HEK293 (cell line): ENCODE results near the gene TNFRSF18.

Experiments used
- CTCF ChIA-PET: fragments of 350-600 bp; formaldehyde crosslinking; extraction: SDS; loops from one replicate; lab custom pipeline; 2021; ENCODE audit warnings: antibody characterized with exemption; lab: Yijun Ruan, JAX
- POLR2A ChIA-PET: fragments of 300-600 bp; formaldehyde crosslinking; extraction: SDS; loops from one replicate; lab custom pipeline; 2020; ENCODE audit warnings: antibody characterized with exemption, inconsistent platforms; lab: Yijun Ruan, JAX
- H3K27ac ChIP-seq: fragments of 200-500 bp; sonication (Bioruptor generic); 2 replicates; pipeline ENCODE4 v1.5.1; 2014; ENCODE audit warnings: low read depth, low read length, control low read depth, inconsistent platforms; ENCODE audit errors: extremely low read depth
- H3K36me3 ChIP-seq, 2 experiments: fragments of 200-500 bp in 1 of 2; sonication (Bioruptor generic) in 1 of 2; 1 replicate in 1 of 2; 2 replicates in 1 of 2; pipeline ENCODE4 v1.5.1; 2014 to 2017; ENCODE audit warnings: inconsistent platforms in 2 of 2, low read length in 2 of 2; ENCODE audit not compliant: control insufficient read depth in 2 of 2, insufficient read depth in 1 of 2
- H3K4me1 ChIP-seq: fragments of 200-500 bp; sonication (Bioruptor generic); 2 replicates; pipeline ENCODE4 v1.5.1; 2014; ENCODE audit warnings: mild to moderate bottlenecking, low read length, inconsistent platforms; ENCODE audit not compliant: control insufficient read depth, insufficient read depth
- H3K4me3 ChIP-seq: 2 replicates; pipeline ENCODE4 v1.5.1; 2011; ENCODE audit warnings: low read depth, mild to moderate bottlenecking, control low read depth, low read length, moderate library complexity
- H3K9me3 ChIP-seq: fragments of 200-500 bp; sonication (Bioruptor generic); 2 replicates; pipeline ENCODE4 v1.5.1; 2014; ENCODE audit warnings: low read depth, low read length, inconsistent platforms; ENCODE audit not compliant: control insufficient read depth, insufficient read depth
- EGR2 ChIP-seq: fragments of 450-650 bp; formaldehyde crosslinking; IDR thresholded peaks from 2 replicates; pipeline ENCODE4 v1.5.1; 2016; ENCODE audit warnings: low read depth, missing biosample characterization, missing genetic modification characterization
- GFI1B ChIP-seq: fragments of 450-650 bp; formaldehyde crosslinking; IDR thresholded peaks from 2 replicates; pipeline ENCODE4 v1.5.1; 2016; ENCODE audit warnings: missing biosample characterization, missing genetic modification characterization
- RBAK ChIP-seq: fragments of 450-650 bp; formaldehyde crosslinking; IDR thresholded peaks from 2 replicates; pipeline ENCODE4 v1.5.1; 2016; ENCODE audit warnings: missing biosample characterization, missing genetic modification characterization
- TCF7L2 ChIP-seq: IDR thresholded peaks from 2 replicates; pipeline ENCODE4 v1.6.1; 2011; ENCODE audit warnings: low read depth, mild to moderate bottlenecking, inconsistent platforms, low read length, moderate library complexity, borderline replicate concordance
- ZNF416 ChIP-seq: fragments of 450-650 bp; formaldehyde crosslinking; IDR thresholded peaks from 2 replicates; pipeline ENCODE4 v1.5.1; 2016; ENCODE audit warnings: missing biosample characterization, missing genetic modification characterization
- ZNF521 ChIP-seq: fragments of 450-650 bp; formaldehyde crosslinking; IDR thresholded peaks from 2 replicates; pipeline ENCODE4 v1.5.1; 2017; ENCODE audit warnings: missing biosample characterization, mild to moderate bottlenecking, missing genetic modification characterization
- ZXDB ChIP-seq: fragments of 450-650 bp; formaldehyde crosslinking; IDR thresholded peaks from 2 replicates; pipeline ENCODE4 v1.5.1; 2016; ENCODE audit warnings: missing biosample characterization, missing genetic modification characterization
- TF ChIP-seq, protein P1 (sequence below): fragments of 450-650 bp; formaldehyde crosslinking; IDR thresholded peaks from 2 replicates; pipeline ENCODE4 v1.5.1; 2017; ENCODE audit warnings: missing biosample characterization, missing genetic modification characterization
- TF ChIP-seq, protein P2 (sequence below): fragments of 450-650 bp; IDR thresholded peaks from 2 replicates; pipeline ENCODE4 v1.5.1; 2018; ENCODE audit warnings: missing biosample characterization, missing genetic modification characterization
- TF ChIP-seq, protein P3 (sequence below): fragments of 450-650 bp; formaldehyde crosslinking; IDR thresholded peaks from 2 replicates; pipeline ENCODE4 v1.5.1; 2016; ENCODE audit warnings: missing biosample characterization, missing genetic modification characterization
- TF ChIP-seq, protein P4 (sequence below): fragments of 450-650 bp; formaldehyde crosslinking; IDR thresholded peaks from 2 replicates; pipeline ENCODE4 v1.5.1; 2016; ENCODE audit warnings: missing biosample characterization, missing genetic modification characterization, low read depth
- TF ChIP-seq, protein P5 (sequence below): fragments of 450-650 bp; formaldehyde crosslinking; IDR thresholded peaks from 2 replicates; pipeline ENCODE4 v1.5.1; 2016; ENCODE audit warnings: missing biosample characterization, missing genetic modification characterization

TNFRSF18 gene

DNA sequence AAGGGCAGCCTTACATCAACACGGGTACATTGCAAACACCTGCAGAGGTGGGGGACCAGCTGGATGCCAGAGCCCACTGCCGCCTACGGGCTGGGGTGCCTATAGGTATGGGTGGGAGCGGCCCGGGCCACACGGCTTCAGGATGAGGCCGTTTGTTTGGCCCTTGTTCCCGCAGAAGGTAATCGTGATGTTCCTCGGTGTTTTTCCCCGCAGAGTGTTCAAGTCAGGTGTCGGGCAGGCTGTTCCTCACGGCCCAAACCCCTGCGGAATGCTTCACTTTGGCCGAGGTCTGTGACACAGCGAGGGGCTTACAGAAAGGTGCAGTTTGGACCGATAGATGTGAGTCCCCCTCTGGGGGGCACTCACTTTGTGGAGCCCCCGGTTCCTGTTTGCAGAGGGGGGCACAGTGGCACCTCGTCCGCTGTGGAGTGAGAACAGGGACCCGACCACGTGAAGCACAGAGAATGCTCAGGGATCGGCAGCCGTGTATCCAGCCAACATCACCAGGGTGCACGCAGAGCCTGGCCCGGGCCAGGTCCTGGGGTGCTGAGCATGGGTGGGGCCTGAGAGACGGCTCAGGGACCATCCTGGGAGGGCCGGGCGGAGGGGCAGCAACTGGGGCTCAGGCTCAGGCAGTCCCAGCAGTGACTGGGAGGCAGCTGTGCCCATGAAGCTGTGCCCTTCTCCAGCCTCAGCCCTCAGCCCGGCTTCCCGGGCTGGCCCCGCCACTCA is 33.2 kb downstream of the TNFRSF18 start:
- H3K4me3 ChIP-seq: no peak overlapping the region
- no peak overlapping the region for H3K27ac ChIP-seq
- POLR2A ChIA-PET: interaction anchor here (0.7 kb wide), 1 partner anchor 209 kb away, joined by 4 read pairs; no protein-coding TSS in a partner anchor
- TF ChIP-seq GFI1B (tag by site-specific recombination) (no peak), EGR2 (tag by site-specific recombination) (0 out of 2 replicates have a peak, but pooled peaks have one; percentile 10)
- CTCF ChIA-PET: no interaction called here
- H3K4me1 ChIP-seq: no peaks in the 10 kb centered on the region
- no peaks in the 10 kb centered on the region for H3K9me3 ChIP-seq
- no peaks in the 10 kb centered on the region for H3K36me3 ChIP-seq

DNA sequence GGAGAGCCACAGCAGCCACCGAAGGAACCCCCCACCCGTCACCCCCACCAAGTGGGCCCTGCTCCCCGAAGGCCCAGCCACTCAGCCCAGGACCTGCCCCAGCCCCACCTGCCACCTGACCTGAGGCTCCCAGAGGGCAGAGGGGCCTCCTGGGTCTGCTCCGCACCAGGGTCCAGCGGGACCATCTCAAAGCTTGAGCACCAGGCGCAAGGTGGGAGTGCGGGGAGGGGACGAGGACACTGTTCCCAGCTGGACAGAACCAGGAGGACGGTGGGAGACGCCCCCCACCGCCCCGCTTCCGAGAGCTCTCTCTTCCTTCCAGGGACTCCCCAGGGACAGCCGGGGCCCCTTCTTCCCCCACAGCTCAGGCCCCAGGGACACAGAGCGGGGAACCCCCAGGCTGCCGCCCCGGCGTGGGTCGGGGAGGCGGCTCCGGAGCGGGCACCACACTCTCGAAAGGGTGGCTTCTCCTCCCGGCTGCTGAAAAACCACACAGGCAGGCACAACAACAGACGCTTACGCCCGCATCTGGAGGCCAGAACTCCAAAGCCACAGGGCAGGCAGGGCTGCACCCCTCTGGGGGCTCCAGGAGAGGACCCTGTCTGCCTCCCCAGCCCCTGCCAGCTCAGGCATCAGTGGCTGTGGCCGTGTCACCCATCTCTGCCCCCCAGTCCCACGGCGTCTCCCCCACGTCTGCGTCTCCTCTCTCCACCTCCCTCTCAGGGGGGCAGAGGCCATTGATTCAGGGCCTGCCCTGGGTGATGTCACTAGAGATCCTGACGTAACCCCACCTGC is 34.6 kb downstream of the TNFRSF18 start:
- Histone ChIP-seq H3K9me3 (no peaks in the 10 kb centered on the region), H3K27ac (no peak overlapping the region), H3K36me3 (no peaks in the 10 kb centered on the region), H3K4me1 (no peaks in the 10 kb centered on the region), H3K4me3 (no peak overlapping the region)
- TF ChIP-seq, protein P1, sequence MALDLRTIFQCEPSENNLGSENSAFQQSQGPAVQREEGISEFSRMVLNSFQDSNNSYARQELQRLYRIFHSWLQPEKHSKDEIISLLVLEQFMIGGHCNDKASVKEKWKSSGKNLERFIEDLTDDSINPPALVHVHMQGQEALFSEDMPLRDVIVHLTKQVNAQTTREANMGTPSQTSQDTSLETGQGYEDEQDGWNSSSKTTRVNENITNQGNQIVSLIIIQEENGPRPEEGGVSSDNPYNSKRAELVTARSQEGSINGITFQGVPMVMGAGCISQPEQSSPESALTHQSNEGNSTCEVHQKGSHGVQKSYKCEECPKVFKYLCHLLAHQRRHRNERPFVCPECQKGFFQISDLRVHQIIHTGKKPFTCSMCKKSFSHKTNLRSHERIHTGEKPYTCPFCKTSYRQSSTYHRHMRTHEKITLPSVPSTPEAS (tag by site-specific recombination): no peak
- TF ChIP-seq, protein P2, sequence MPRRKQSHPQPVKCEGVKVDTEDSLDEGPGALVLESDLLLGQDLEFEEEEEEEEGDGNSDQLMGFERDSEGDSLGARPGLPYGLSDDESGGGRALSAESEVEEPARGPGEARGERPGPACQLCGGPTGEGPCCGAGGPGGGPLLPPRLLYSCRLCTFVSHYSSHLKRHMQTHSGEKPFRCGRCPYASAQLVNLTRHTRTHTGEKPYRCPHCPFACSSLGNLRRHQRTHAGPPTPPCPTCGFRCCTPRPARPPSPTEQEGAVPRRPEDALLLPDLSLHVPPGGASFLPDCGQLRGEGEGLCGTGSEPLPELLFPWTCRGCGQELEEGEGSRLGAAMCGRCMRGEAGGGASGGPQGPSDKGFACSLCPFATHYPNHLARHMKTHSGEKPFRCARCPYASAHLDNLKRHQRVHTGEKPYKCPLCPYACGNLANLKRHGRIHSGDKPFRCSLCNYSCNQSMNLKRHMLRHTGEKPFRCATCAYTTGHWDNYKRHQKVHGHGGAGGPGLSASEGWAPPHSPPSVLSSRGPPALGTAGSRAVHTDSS: no peak
- ChIA-PET POLR2A (no interaction called here), CTCF (no interaction called here)

DNA sequence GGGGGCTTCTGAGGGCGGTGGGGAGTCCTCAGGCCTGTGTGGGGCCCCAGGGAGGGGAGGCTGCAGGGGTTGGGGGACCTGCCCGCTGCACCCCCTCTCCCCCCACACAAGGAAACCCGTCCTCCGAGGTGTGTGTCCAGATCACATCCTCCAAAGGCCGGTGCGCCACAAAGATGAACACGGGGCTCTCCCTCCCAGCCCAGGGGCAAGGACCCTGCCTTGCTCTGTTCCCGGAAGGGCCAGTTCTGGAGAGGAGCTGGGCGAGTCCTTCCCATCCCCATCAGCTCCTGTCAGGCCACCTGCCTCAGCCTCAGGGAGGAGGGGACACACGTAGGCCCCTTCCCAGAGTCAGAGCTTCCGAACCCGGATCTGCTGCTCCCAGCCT is 35.2 kb downstream of the TNFRSF18 start:
- no peak overlapping the region for H3K4me3 ChIP-seq

More for the DNA sequence above, 35.2 kb downstream of the TNFRSF18 start:
- Histone ChIP-seq H3K36me3 (no peaks in the 10 kb centered on the region), H3K27ac (no peak overlapping the region), H3K9me3 (no peaks in the 10 kb centered on the region), H3K4me1 (no peaks in the 10 kb centered on the region)
- CTCF ChIA-PET: no interaction called here
- POLR2A ChIA-PET: no interaction called here
- TF ChIP-seq, protein P3, sequence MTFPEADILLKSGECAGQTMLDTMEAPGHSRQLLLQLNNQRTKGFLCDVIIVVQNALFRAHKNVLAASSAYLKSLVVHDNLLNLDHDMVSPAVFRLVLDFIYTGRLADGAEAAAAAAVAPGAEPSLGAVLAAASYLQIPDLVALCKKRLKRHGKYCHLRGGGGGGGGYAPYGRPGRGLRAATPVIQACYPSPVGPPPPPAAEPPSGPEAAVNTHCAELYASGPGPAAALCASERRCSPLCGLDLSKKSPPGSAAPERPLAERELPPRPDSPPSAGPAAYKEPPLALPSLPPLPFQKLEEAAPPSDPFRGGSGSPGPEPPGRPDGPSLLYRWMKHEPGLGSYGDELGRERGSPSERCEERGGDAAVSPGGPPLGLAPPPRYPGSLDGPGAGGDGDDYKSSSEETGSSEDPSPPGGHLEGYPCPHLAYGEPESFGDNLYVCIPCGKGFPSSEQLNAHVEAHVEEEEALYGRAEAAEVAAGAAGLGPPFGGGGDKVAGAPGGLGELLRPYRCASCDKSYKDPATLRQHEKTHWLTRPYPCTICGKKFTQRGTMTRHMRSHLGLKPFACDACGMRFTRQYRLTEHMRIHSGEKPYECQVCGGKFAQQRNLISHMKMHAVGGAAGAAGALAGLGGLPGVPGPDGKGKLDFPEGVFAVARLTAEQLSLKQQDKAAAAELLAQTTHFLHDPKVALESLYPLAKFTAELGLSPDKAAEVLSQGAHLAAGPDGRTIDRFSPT (tag by site-specific recombination): no peak
- no peak for TF ChIP-seq TCF7L2
- TF ChIP-seq, protein P4, sequence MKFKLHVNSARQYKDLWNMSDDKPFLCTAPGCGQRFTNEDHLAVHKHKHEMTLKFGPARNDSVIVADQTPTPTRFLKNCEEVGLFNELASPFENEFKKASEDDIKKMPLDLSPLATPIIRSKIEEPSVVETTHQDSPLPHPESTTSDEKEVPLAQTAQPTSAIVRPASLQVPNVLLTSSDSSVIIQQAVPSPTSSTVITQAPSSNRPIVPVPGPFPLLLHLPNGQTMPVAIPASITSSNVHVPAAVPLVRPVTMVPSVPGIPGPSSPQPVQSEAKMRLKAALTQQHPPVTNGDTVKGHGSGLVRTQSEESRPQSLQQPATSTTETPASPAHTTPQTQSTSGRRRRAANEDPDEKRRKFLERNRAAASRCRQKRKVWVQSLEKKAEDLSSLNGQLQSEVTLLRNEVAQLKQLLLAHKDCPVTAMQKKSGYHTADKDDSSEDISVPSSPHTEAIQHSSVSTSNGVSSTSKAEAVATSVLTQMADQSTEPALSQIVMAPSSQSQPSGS (tag by site-specific recombination): no peak
- TF ChIP-seq, protein P5, sequence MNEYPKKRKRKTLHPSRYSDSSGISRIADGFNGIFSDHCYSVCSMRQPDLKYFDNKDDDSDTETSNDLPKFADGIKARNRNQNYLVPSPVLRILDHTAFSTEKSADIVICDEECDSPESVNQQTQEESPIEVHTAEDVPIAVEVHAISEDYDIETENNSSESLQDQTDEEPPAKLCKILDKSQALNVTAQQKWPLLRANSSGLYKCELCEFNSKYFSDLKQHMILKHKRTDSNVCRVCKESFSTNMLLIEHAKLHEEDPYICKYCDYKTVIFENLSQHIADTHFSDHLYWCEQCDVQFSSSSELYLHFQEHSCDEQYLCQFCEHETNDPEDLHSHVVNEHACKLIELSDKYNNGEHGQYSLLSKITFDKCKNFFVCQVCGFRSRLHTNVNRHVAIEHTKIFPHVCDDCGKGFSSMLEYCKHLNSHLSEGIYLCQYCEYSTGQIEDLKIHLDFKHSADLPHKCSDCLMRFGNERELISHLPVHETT (tag by site-specific recombination): no peak
- no peak for TF ChIP-seq ZNF521 (tag by site-specific recombination)
- TF ChIP-seq, protein P2: no peak
- TF ChIP-seq RBAK (tag by site-specific recombination): no peak
- no peak for TF ChIP-seq ZXDB
- TF ChIP-seq ZNF416: no peak
